SK-N-MC (cell line): Measurements from ENCODE around the gene RASA3.

Experiments
- EZH2 ChIP-seq: fragments of 200-600 bp; sonication (generic); IDR thresholded peaks from one replicate; pipeline ENCODE4 v1.6.1; 2017; ENCODE audit warnings: antibody characterized with exemption
- POLR2AphosphoS5 ChIP-seq: IDR thresholded peaks from 2 replicates; pipeline ENCODE4 v1.6.1; 2012; ENCODE audit warnings: mild to moderate bottlenecking, low read depth, low read length, borderline replicate concordance

GRCh38 chr13:113998781-113999617, 133.4 kb downstream of the RASA3 start:
- TF ChIP-seq EZH2 (no peak), POLR2AphosphoS5 (no peak)
